T-helper 2 cell (primary cell): ENCODE measurements around the gene LRRTM2.
"Not testable (repeated sequence)": the region's sequence is repeated elsewhere in the genome, so short reads cannot be mapped to it uniquely, and the experiment has no call there.

Experiments
- DNase-seq, 5 experiments: peaks; one replicate each; pipeline versions ENCODE4 v3.0.0 to v3.0.0-alpha.2; 2012 to 2022
- total RNA-seq, 2 donors: gene quantifications; one replicate each; lab custom pipeline; 2026; lab: John Stamatoyannopoulos, UW

The LRRTM2 gene
- 0 to 0.07 reads per million in 2 donors for total RNA-seq

- peak in 1 of 5 experiments; percentile 32 for DNase-seq
These were observed at the start of gene LRRTM2 for GRCh38 chr5:138874771-138875551. LRRTM2 (minus strand) TSS chr5:138875335; CDS start chr5:138874911, 424 bp downstream.

- DNase-seq: no peak
These were observed 47.4 kb upstream of the LRRTM2 start for GRCh38 chr5:138922494-138922893.

GRCh38 chr5:138921362-138921761, 46.2 kb upstream of the LRRTM2 start:
- DNase-seq: not testable (repeated sequence)

- no peak for DNase-seq
These were observed 45.0 kb upstream of the LRRTM2 start for GRCh38 chr5:138920181-138920580.

GRCh38 chr5:138918686-138919085, 43.6 kb upstream of the LRRTM2 start:
- DNase-seq: no peak

- no peak for DNase-seq
These were observed 39.2 kb upstream of the LRRTM2 start for GRCh38 chr5:138914338-138914737.

- no peak for DNase-seq
These were observed 38.6 kb upstream of the LRRTM2 start for GRCh38 chr5:138913773-138914172.

- no peak for DNase-seq
These were observed 37.0 kb upstream of the LRRTM2 start for GRCh38 chr5:138912093-138912492.

- DNase-seq: no peak
These were observed 36.3 kb upstream of the LRRTM2 start for GRCh38 chr5:138911441-138911840.

GRCh38 chr5:138910546-138911185, 35.5 kb upstream of the LRRTM2 start:
- peak in 1 of 5 experiments; percentile 51 for DNase-seq

- DNase-seq: no peak
These were observed 34.6 kb upstream of the LRRTM2 start for GRCh38 chr5:138909734-138910133.

GRCh38 chr5:138905541-138905940, 30.4 kb upstream of the LRRTM2 start:
- no peak for DNase-seq

- no peak for DNase-seq
These were observed 28.1 kb upstream of the LRRTM2 start for GRCh38 chr5:138903130-138903775.

GRCh38 chr5:138901716-138902115, 26.6 kb upstream of the LRRTM2 start:
- no peak for DNase-seq

GRCh38 chr5:138900281-138900965, 25.3 kb upstream of the LRRTM2 start:
- DNase-seq: peak in 1 of 5 experiments; percentile 67

- no peak for DNase-seq
These were observed 23.6 kb upstream of the LRRTM2 start for GRCh38 chr5:138898742-138899141.

- DNase-seq: no peak
These were observed 23.2 kb upstream of the LRRTM2 start for GRCh38 chr5:138898299-138898698.

- DNase-seq: peak in 1 of 5 experiments; percentile 38
These were observed 20.8 kb upstream of the LRRTM2 start for GRCh38 chr5:138895918-138896317.

- no peak for DNase-seq
These were observed 15.5 kb upstream of the LRRTM2 start for GRCh38 chr5:138890644-138891043.

GRCh38 chr5:138889994-138890393, 14.9 kb upstream of the LRRTM2 start:
- no peak for DNase-seq

- DNase-seq: no peak
These were observed 9.4 kb upstream of the LRRTM2 start for GRCh38 chr5:138884554-138884953.

GRCh38 chr5:138884094-138884493, 9.0 kb upstream of the LRRTM2 start:
- DNase-seq: no peak

GRCh38 chr5:138883211-138883610, 8.1 kb upstream of the LRRTM2 start:
- DNase-seq: no peak
